Gastrocnemius medialis (tissue), 4 donors: ENCODE measurements around the gene TMEM214.

ENCODE experiments used
- CTCF ChIP-seq, 5 experiments: fragments of 450-650 bp in 3 of 5; fragments of 200-600 bp in 2 of 5; sonication (generic) in 2 of 5; IDR thresholded peaks in 4 of 5; conservative IDR thresholded peaks in 1 of 5; 1 replicate in 4 of 5; 2 replicates in 1 of 5; pipeline ENCODE4 v1.5.1; 2016 to 2019; ENCODE audit warnings: antibody characterized with exemption in 5 of 5, mild to moderate bottlenecking in 3 of 5, moderate library complexity in 3 of 5
- POLR2A ChIP-seq, 2 donors: fragments of 450-650 bp; IDR thresholded peaks; one replicate each; pipeline ENCODE4 v1.6.1; 2017; ENCODE audit warnings: antibody characterized with exemption in 2 of 2, mild to moderate bottlenecking in 2 of 2, moderate library complexity in 2 of 2

GRCh38 chr2:27057184-27057583, 24.4 kb downstream of the TMEM214 start:
- no peak for TF ChIP-seq CTCF (IDR thresholded peaks at IDR 0.05 in 4 of 5, conservative IDR thresholded peaks at IDR 0.05 in 1 of 5)
- no peak for TF ChIP-seq POLR2A (IDR thresholded peaks at IDR 0.05)
